Choroid plexus epithelial cell (primary cell): ENCODE data around the gene MPI.
"Not testable (repeated sequence)": the region's sequence is repeated elsewhere in the genome, so short reads cannot be mapped to it uniquely, and the experiment has no call there.

ENCODE experiments used
- DNase-seq: peaks from one replicate; pipeline ENCODE4 v3.0.0-alpha.2; 2010; ENCODE audit warnings: low read depth
- H3K4me3 ChIP-seq: 2 replicates; pipeline ENCODE4 v1.5.1; 2011; ENCODE audit warnings: low read depth, mild to moderate bottlenecking, control low read depth, low read length, moderate library complexity
- TF ChIP-seq, protein P1 (sequence below): conservative IDR thresholded peaks from 2 replicates; pipeline ENCODE4 v1.5.1; 2011; ENCODE audit warnings: low read depth, mild to moderate bottlenecking, control low read depth, inconsistent platforms, low read length, moderate library complexity

Gene MPI

DNA sequence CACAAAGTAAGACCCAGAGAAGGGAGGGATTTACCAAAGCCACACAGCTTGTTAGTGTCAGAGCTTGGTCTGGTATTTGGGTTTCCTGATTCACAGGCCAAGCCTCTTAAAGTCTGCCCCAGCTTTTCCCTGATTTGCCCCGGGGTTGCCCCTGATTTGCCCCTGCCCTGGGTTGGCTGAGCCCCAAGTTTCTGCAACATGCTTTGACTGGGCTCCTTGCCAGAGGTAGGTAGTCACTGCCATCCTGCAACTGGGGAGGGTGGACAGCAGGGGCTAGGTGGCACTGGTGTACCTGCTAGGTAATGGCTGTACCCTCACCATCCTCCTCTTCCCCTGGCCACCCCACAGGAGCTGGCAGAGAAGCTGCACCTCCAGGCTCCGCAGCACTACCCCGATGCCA is 2.5 kb downstream of the MPI start:
- H3K4me3 ChIP-seq = no peak overlapping the region
- TF ChIP-seq, protein P1, sequence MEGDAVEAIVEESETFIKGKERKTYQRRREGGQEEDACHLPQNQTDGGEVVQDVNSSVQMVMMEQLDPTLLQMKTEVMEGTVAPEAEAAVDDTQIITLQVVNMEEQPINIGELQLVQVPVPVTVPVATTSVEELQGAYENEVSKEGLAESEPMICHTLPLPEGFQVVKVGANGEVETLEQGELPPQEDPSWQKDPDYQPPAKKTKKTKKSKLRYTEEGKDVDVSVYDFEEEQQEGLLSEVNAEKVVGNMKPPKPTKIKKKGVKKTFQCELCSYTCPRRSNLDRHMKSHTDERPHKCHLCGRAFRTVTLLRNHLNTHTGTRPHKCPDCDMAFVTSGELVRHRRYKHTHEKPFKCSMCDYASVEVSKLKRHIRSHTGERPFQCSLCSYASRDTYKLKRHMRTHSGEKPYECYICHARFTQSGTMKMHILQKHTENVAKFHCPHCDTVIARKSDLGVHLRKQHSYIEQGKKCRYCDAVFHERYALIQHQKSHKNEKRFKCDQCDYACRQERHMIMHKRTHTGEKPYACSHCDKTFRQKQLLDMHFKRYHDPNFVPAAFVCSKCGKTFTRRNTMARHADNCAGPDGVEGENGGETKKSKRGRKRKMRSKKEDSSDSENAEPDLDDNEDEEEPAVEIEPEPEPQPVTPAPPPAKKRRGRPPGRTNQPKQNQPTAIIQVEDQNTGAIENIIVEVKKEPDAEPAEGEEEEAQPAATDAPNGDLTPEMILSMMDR = no peak
- DNase-seq = no peak

DNA sequence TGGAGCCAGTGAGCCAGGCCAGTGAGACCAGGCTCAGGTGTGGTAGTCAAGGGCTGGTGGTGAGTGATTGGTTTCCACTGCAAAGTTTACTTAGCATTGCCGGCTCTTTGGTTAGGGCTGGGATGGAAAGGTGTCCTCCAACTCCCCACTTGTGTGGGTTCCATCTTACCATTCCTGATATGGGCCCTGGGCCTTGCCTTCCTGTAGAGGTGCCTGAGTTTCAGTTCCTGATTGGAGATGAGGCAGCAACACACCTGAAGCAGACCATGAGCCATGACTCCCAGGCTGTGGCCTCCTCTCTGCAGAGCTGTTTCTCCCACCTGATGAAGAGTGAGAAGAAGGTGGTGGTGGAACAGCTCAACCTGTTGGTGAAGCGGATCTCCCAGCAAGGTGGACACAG is 3.1 kb downstream of the MPI start:
- DNase-seq = no peak
- no peak overlapping the region for H3K4me3 ChIP-seq
- TF ChIP-seq, protein P1 = no peak

GRCh38 chr15:74893627-74894026 is 3.8 kb downstream of the MPI start:
- no peak overlapping the region for H3K4me3 ChIP-seq
- DNase-seq = no peak
- TF ChIP-seq, protein P1 = no peak

DNA sequence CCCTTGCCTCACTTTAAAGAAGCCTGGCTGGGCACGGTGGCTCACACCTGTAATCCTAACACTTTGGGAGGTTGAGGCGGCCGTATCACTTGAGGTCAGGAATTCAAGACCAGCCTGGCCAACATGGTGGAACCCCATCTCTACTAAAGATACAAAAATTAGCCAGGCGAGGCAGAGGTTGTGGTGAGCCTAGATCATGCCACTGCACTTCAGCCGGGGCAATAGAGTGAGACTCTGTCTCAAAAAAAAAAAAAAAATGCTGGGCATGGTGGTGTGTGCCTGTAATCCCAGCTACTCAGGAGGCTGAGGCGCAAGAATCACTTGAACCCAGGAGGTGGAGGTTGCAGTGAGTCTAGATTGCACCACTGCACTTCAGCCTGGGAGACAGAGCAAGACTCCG is 4.5 kb downstream of the MPI start:
- H3K4me3 ChIP-seq, DNase-seq: not testable (repeated sequence)

- TF ChIP-seq, protein P1 = no peak
- H3K4me3 ChIP-seq = no peak overlapping the region
- DNase-seq = no peak
Observed at GRCh38 chr15:74895830-74896229, 6.0 kb downstream of the MPI start.

DNA sequence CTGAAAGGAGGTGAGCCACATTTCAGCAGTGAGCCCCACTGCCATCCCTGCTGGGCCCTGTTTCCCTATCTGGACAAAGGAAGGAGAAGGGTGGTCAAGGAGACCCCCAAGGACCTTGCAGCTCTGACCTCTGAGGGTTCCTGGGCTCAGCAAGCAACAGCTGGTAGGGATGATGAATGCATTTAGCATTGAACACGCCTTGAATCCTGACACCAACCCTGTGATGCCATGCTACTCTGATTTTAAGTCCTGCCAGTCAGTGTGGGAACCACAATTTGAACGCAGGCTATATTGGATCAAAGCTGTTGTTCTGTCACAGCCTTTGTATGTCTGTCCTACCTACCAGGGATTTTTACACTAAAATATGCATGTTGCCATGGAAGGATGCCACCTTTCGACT is 6.5 kb downstream of the MPI start:
- DNase-seq = no peak
- TF ChIP-seq, protein P1 = no peak
- no peak overlapping the region for H3K4me3 ChIP-seq

DNA sequence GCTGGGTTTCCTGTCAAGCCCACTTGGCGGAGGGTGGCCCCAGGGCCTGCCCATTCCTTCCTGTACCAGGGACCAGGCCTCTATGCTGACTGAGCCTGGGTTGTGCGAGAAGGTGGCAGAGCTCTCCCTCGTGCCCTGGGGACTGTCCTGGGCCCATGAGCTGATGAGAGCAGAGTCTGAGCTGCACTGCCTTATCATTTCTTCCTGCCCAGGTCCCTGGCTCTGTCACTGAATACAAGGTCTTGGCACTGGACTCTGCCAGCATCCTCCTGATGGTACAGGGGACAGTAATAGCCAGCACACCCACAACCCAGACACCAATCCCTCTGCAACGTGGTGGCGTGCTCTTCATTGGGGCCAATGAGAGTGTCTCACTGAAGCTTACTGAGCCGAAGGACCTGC is 7.5 kb downstream of the MPI start:
- TF ChIP-seq, protein P1 = no peak
- DNase-seq = no peak
- H3K4me3 ChIP-seq = no peak overlapping the region

DNA sequence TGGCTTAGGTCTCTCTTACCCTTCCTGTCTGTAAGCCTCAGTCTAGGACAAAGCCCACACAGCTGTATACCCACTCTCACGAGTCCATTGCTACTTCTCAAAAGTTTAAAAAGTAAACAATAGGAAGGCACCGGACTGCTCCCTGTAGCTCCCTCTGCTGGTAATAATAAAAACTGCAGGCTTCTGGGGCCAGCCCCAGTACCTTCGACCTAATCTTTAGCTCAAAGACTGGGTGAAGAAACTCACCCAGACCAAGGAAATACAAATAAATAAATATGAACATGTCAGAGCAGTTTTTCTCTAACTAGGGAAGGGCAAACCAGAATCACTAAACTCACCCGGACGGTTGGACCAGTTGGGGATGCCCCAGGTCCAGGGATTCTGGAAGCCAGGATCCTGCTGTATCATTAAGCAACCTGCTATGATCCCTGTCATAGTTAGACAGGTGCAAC is 11.8 kb downstream of the MPI start:
- H3K4me3 ChIP-seq = no peak overlapping the region
- TF ChIP-seq, protein P1 = peak; percentile 89
- peak; percentile 71 for DNase-seq
